ENCODE measurements around the gene PZP. TPM values are rescaled to one million over a fixed set of nuclear protein-coding genes. Genes with fewer than 3 reads are reported as not detected.

Gene PZP
- total and polyA plus RNA-seq, 2 of the 8 experiments (the other 6 are each of a cell fraction or from before 2014, with no cell fraction given): 0.08 TPM; not detected in 1

GRCh38 chr12:9130244-9130643 lies 78.0 kb downstream of the PZP start:
- Histone ChIP-seq H4K5ac (ENCODE audit: insufficient read length, low read depth, low read length) (no peak overlapping the region), H3K36me3 (ENCODE audit: control insufficient read depth in 2 of 4, insufficient read depth in 4 of 4, low read length in 3 of 4) (no peaks in the 10 kb centered on the region), H3K4me3 (ENCODE audit: extremely low read depth in 1 of 4, insufficient read depth in 2 of 4, low read depth in 3 of 4, low read length in 4 of 4) (no peak overlapping the region), H2BK20ac (ENCODE audit: low read length) (no peak overlapping the region), H3K23me2 (ENCODE audit: low read depth, low read length) (no peaks in the 10 kb centered on the region), H3K4me2 (ENCODE audit: insufficient read depth in 1 of 2, low read depth in 2 of 2, low read length in 2 of 2) (no peak overlapping the region), H4K8ac (ENCODE audit: extremely low read depth, insufficient read depth, low read length) (no peak overlapping the region), H3K79me1 (ENCODE audit: low read depth, low read length) (no peaks in the 10 kb centered on the region), H3K56ac (replicated peaks; ENCODE audit: insufficient read length, low read depth, low read length) (no peak overlapping the region), H2BK5ac (ENCODE audit: low read depth, low read length) (no peak overlapping the region), H2BK12ac (ENCODE audit: low read depth, low read length) (no peak overlapping the region), H3K9me3 (ENCODE audit: insufficient read depth in 2 of 2, low read depth in 1 of 2, low read length in 1 of 2) (peaks cover 0 to 9% of the 10 kb centered on the region in 2 experiments; a peak in 1 of 4 replicates), H3K4me1 (replicated peaks in 1 of 4; ENCODE audit: control insufficient read depth in 3 of 4, insufficient read depth in 4 of 4, low read length in 3 of 4) (no peaks in the 10 kb centered on the region), H4K91ac (replicated peaks; ENCODE audit: insufficient read length, low read length) (no peak overlapping the region), H3K27ac (ENCODE audit: low read depth, low read length) (no peak overlapping the region), H2AFZ (ENCODE audit: low read length) (no peak overlapping the region), H3K9ac (replicated peaks in 1 of 4; ENCODE audit: extremely low read depth in 1 of 4, low read depth in 3 of 4, low read length in 3 of 4) (no peak overlapping the region), H3K18ac (ENCODE audit: extremely low read depth, low read length) (no peak overlapping the region), H3K4ac (replicated peaks; ENCODE audit: insufficient read length, low read depth, low read length) (no peak overlapping the region), H4K20me1 (replicated peaks in 1 of 2; ENCODE audit: control insufficient read depth in 1 of 2, insufficient read depth in 2 of 2, low read length in 2 of 2) (no peaks in the 10 kb centered on the region), H3K14ac (ENCODE audit: insufficient read length) (no peak overlapping the region), H3K27me3 (replicated peaks in 1 of 4; ENCODE audit: control insufficient read depth in 3 of 4, extremely low read depth in 1 of 4, insufficient read depth in 3 of 4, low read length in 3 of 4) (no peaks in the 10 kb centered on the region), H2BK120ac (replicated peaks; ENCODE audit: low read depth, low read length) (no peak overlapping the region), H2BK15ac (ENCODE audit: low read length) (no peak overlapping the region), H3K79me2 (ENCODE audit: control insufficient read depth in 1 of 2, insufficient read depth in 2 of 2, low read length in 2 of 2) (no peaks in the 10 kb centered on the region), H3K23ac (ENCODE audit: insufficient read length) (no peak overlapping the region), H2AK5ac (ENCODE audit: low read depth, low read length) (no peak overlapping the region)
- 71% methylated on average over 2 of the region's 2 CpGs; no CpG with 5 or more reads in 1 of the 2 experiments for WGBS, 2 experiments (ENCODE audit: extremely low coverage in 1 of 2, insufficient coverage in 1 of 2, insufficient read length in 1 of 2, insufficient replicate concordance in 2 of 2, low coverage in 1 of 2, low lambda C conversion rate in 2 of 2, missing lambda C conversion rate in 1 of 2)
- no peak for DNase-seq (ENCODE audit: low read depth in 1 of 2, low spot score in 2 of 2)
- ChIA-PET POLR2A (ENCODE audit: partially characterized antibody) (no interaction called here), CTCF (ENCODE audit: partially characterized antibody) (interaction anchor here (0.8 kb wide), 1 partner anchor 19 kb away, joined by 3 read pairs; no protein-coding TSS in a partner anchor)
- TF ChIP-seq CHD2 (IDR thresholded peaks at IDR 0.05; ENCODE audit: low read length) (no peak), KDM1A (IDR thresholded peaks at IDR 0.05; ENCODE audit: borderline replicate concordance, low read length) (no peak), RXRA (IDR thresholded peaks at IDR 0.05; ENCODE audit: insufficient read depth, low read depth, low read length) (no peak), EGR1 (IDR thresholded peaks at IDR 0.05; ENCODE audit: borderline replicate concordance, low read depth, low read length) (no peak), HDAC6 (IDR thresholded peaks at IDR 0.05; ENCODE audit: low read depth, low read length) (no peak), SIRT6 (IDR thresholded peaks at IDR 0.05; ENCODE audit: low read length) (no peak), JUN (IDR thresholded peaks at IDR 0.05; ENCODE audit: low read depth, low read length) (no peak), POLR2AphosphoS5 (IDR thresholded peaks at IDR 0.05; ENCODE audit: low read depth, low read length) (no peak), YY1 (IDR thresholded peaks at IDR 0.05; ENCODE audit: low read depth, low read length) (no peak)
- TF ChIP-seq, protein P1, sequence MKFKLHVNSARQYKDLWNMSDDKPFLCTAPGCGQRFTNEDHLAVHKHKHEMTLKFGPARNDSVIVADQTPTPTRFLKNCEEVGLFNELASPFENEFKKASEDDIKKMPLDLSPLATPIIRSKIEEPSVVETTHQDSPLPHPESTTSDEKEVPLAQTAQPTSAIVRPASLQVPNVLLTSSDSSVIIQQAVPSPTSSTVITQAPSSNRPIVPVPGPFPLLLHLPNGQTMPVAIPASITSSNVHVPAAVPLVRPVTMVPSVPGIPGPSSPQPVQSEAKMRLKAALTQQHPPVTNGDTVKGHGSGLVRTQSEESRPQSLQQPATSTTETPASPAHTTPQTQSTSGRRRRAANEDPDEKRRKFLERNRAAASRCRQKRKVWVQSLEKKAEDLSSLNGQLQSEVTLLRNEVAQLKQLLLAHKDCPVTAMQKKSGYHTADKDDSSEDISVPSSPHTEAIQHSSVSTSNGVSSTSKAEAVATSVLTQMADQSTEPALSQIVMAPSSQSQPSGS (IDR thresholded peaks at IDR 0.05; ENCODE audit: low read length): no peak
- FAIRE-seq: no peak
